ENCODE measurements around the gene PRMT5. TPM values are rescaled to one million over a fixed set of nuclear protein-coding genes. Genes with fewer than 3 reads are reported as not detected.
"Not testable (repeated sequence)": the region's sequence is repeated elsewhere in the genome, so short reads cannot be mapped to it uniquely, and the experiment has no call there.

PRMT5 gene
- total RNA-seq, 2 experiments from 2014 or later = 15.6 to 19.3 TPM

GRCh38 chr14:22919601-22919921, 9.6 kb downstream of the PRMT5 start:
- Histone ChIP-seq H3K4me1 (ENCODE audit: insufficient read depth, low read length) (peaks cover 38% of the 10 kb centered on the region), H3K4me3 (ENCODE audit: low read length) (peak overlapping the region; percentile 60), H3K9me3 (ENCODE audit: control insufficient read depth in 1 of 2, insufficient read depth in 1 of 2, low read length in 2 of 2) (no peaks in the 10 kb centered on the region), H3K36me3 (ENCODE audit: insufficient read depth, low read length) (peaks cover 37% of the 10 kb centered on the region), H3K27me3 (ENCODE audit: control insufficient read depth in 1 of 2, insufficient read depth in 2 of 2, low read length in 2 of 2) (no peaks in the 10 kb centered on the region), H3K27ac (ENCODE audit: low read depth in 1 of 2, low read length in 2 of 2) (peak overlapping the region; percentile 85 to 98)
- CTCF ChIA-PET = interaction anchor here (0.6 to 3.4 kb wide), 10 partner anchors 10 to 363 kb away, joined by 3 to 16 read pairs (median 5); partner anchors contain the start of gene PRMT5
- no peak for ATAC-seq (ENCODE audit: poor library complexity)
- no peak for DNase-seq
- POLR2A ChIA-PET = interaction anchor here (1.0 to 5.6 kb wide), 12 partner anchors 8 to 363 kb away, joined by 4 to 68 read pairs (median 14); partner anchors contain the start of genes ACIN1, C14orf119, DAD1 and HAUS4
- Mint-ChIP-seq H3K9me3 (no peaks in the 10 kb centered on the region), H3K27ac (peak overlapping the region; percentile 100), H3K4me3 (peak overlapping the region; percentile 88), H3K4me1 (ENCODE audit: low read depth) (peaks cover 47% of the 10 kb centered on the region), H3K27me3 (peaks cover 4% of the 10 kb centered on the region), H3K36me3 (ENCODE audit: low read depth) (peaks cover 73% of the 10 kb centered on the region)
- intact Hi-C loops (cut with DNase I, micrococcal nuclease) = loop anchor here (1.0 to 5.0 kb wide), 3 partner anchors 10 to 152 kb away; partner anchors contain the start of genes LRP10 (in 2 of the 2), PRMT5 (in 2 of the 2) and OXA1L (in 1 of the 2)
- no peak for TF ChIP-seq CTCF (IDR thresholded peaks at IDR 0.05)

- peak within 1 kb of the TSS; percentile 74 for H3K4me3 ChIP-seq (ENCODE audit: low read length)
- no peak for TF ChIP-seq CTCF (IDR thresholded peaks at IDR 0.05)
- Mint-ChIP-seq H3K9me3 (no peaks in the 10 kb centered on the region), H3K4me3 (peak within 1 kb of the TSS; percentile 88), H3K4me1 (ENCODE audit: low read depth) (peaks cover 50% of the 10 kb centered on the region), H3K27me3 (peaks cover 4% of the 10 kb centered on the region), H3K27ac (peak within 1 kb of the TSS; percentile 100), H3K36me3 (ENCODE audit: low read depth) (peaks cover 71% of the 10 kb centered on the region)
- peak within 1 kb of the TSS; percentile 99 to 100 for H3K27ac ChIP-seq (ENCODE audit: low read depth in 1 of 2, low read length in 2 of 2)
- peaks cover 38% of the 10 kb centered on the region for H3K4me1 ChIP-seq (ENCODE audit: insufficient read depth, low read length)
- DNase-seq (peak; percentile 99 to 100 (median 100)), ATAC-seq (ENCODE audit: poor library complexity) (peak; percentile 84)
- intact Hi-C loops (cut with DNase I, micrococcal nuclease) = loop anchor here (1.0 to 5.0 kb wide), 3 partner anchors 10 to 152 kb away; partner anchors contain the start of genes LRP10 (in 2 of the 2), PRMT5 (in 2 of the 2) and OXA1L (in 1 of the 2)
- H3K9me3 ChIP-seq (ENCODE audit: control insufficient read depth in 1 of 2, insufficient read depth in 1 of 2, low read length in 2 of 2) = no peaks in the 10 kb centered on the region
- ChIA-PET CTCF (interaction anchor here (1.0 to 3.4 kb wide), 9 partner anchors 11 to 362 kb away, joined by 3 to 16 read pairs (median 4); partner anchors contain the start of genes LRP10 and PRMT5), POLR2A (interaction anchor here (0.7 to 5.6 kb wide), 18 partner anchors 9 to 363 kb away, joined by 3 to 68 read pairs (median 10); partner anchors contain the start of genes ACIN1, C14orf119, DAD1 and HAUS4)
- H3K36me3 ChIP-seq (ENCODE audit: insufficient read depth, low read length) = peaks cover 34% of the 10 kb centered on the region
- no peaks in the 10 kb centered on the region for H3K27me3 ChIP-seq (ENCODE audit: control insufficient read depth in 1 of 2, insufficient read depth in 2 of 2, low read length in 2 of 2)
These were observed 10.2 kb downstream of the PRMT5 start, which contains the start of gene RBM23 for GRCh38 chr14:22918804-22919600. Gene RBM23 (minus strand): TSS chr14:22919149.

- H3K27me3 Mint-ChIP-seq = peaks cover 4% of the 10 kb centered on the region
- peaks cover 61% of the 10 kb centered on the region for H3K36me3 Mint-ChIP-seq (ENCODE audit: low read depth)
- Histone ChIP-seq H3K4me3 (ENCODE audit: low read length) (no peak overlapping the region), H3K27me3 (ENCODE audit: control insufficient read depth in 1 of 2, insufficient read depth in 2 of 2, low read length in 2 of 2) (no peaks in the 10 kb centered on the region), H3K4me1 (ENCODE audit: insufficient read depth, low read length) (peaks cover 41% of the 10 kb centered on the region), H3K36me3 (ENCODE audit: insufficient read depth, low read length) (peaks cover 16% of the 10 kb centered on the region), H3K9me3 (ENCODE audit: control insufficient read depth in 1 of 2, insufficient read depth in 1 of 2, low read length in 2 of 2) (no peaks in the 10 kb centered on the region), H3K27ac (ENCODE audit: low read depth in 1 of 2, low read length in 2 of 2) (no peak overlapping the region)
- H3K4me1 Mint-ChIP-seq (ENCODE audit: low read depth) = peaks cover 59% of the 10 kb centered on the region
- H3K4me3 Mint-ChIP-seq = peak overlapping the region; percentile 88
- ChIA-PET CTCF (interaction anchor here (0.7 to 2.1 kb wide), 5 partner anchors 12 to 93 kb away, joined by 3 to 5 read pairs (median 3); no protein-coding TSS in a partner anchor), POLR2A (interaction anchor here (5.6 kb wide), 1 partner anchor 14 kb away, joined by 68 read pairs; the partner anchor contains the start of gene PRMT5)
- TF ChIP-seq CTCF (IDR thresholded peaks at IDR 0.05) = no peak
- intact Hi-C loops (cut with DNase I, micrococcal nuclease) = loop anchor here in 1 of 2 experiments (2.0 to 5.0 kb wide), 3 partner anchors 27 to 329 kb away; partner anchors contain the start of gene OXA1L
- ATAC-seq (ENCODE audit: poor library complexity) = no peak
- DNase-seq = peak in 2 of 14 experiments; percentile 42 to 48
- peak overlapping the region; percentile 100 for H3K27ac Mint-ChIP-seq
- H3K9me3 Mint-ChIP-seq = no peaks in the 10 kb centered on the region
These were observed 13.2 kb downstream of the PRMT5 start for GRCh38 chr14:22915886-22916521.

- not testable (repeated sequence) for H3K27ac ChIP-seq (ENCODE audit: low read depth in 1 of 2, low read length in 2 of 2); DNase-seq; H3K9me3 ChIP-seq (ENCODE audit: control insufficient read depth in 1 of 2, insufficient read depth in 1 of 2, low read length in 2 of 2); H3K4me3 ChIP-seq (ENCODE audit: low read length); H3K9me3 Mint-ChIP-seq; H3K4me3 Mint-ChIP-seq; H3K27me3 Mint-ChIP-seq; H3K27me3 ChIP-seq (ENCODE audit: control insufficient read depth in 1 of 2, insufficient read depth in 2 of 2, low read length in 2 of 2); ATAC-seq (ENCODE audit: poor library complexity)
- Mint-ChIP-seq H3K36me3 (ENCODE audit: low read depth) (peaks cover 59% of the 10 kb centered on the region), H3K4me1 (ENCODE audit: low read depth) (peaks cover 56% of the 10 kb centered on the region), H3K27ac (peak overlapping the region; percentile 39)
- Histone ChIP-seq H3K4me1 (ENCODE audit: insufficient read depth, low read length) (peaks cover 37% of the 10 kb centered on the region), H3K36me3 (ENCODE audit: insufficient read depth, low read length) (peaks cover 21% of the 10 kb centered on the region)
- ChIA-PET POLR2A (interaction anchor here (0.9 to 1.9 kb wide), 2 partner anchors 15 to 149 kb away, joined by 3 to 6 read pairs; partner anchors contain the start of genes OXA1L and PRMT5), CTCF (interaction anchor here (0.7 to 1.4 kb wide), 4 partner anchors 28 to 70 kb away, joined by 3 read pairs; no protein-coding TSS in a partner anchor)
- intact Hi-C loops (cut with DNase I, micrococcal nuclease) = loop anchor here in 1 of 2 experiments (5.0 kb wide), 1 partner anchor 148 kb away; the partner anchor contains the start of gene OXA1L
These were observed 14.3 kb downstream of the PRMT5 start for GRCh38 chr14:22914836-22915235.
